Inferior parietal cortex (tissue), 1 donor: ENCODE results near the gene IL6ST.
"Not testable (repeated sequence)": the region's sequence is repeated elsewhere in the genome, so short reads cannot be mapped to it uniquely, and the experiment has no call there.

Experiments
- DNase-seq: peaks from one replicate; pipeline ENCODE4 v3.0.0-alpha.2; 2016; ENCODE audit errors: extremely low spot score

The IL6ST gene

GRCh38 chr5:55994495-55994997 lies at the start of gene IL6ST:
Gene IL6ST, minus strand, starts transcription at chr5:55994963. Its CDS starts 18,685 bp downstream, at chr5:55976278.
- DNase-seq, result no peak

- no peak for DNase-seq
These were observed 45.2 kb upstream of the IL6ST start for GRCh38 chr5:56039985-56040384.

GRCh38 chr5:56038206-56038605 lies 43.4 kb upstream of the IL6ST start:
- DNase-seq, result not testable (repeated sequence)

DNA sequence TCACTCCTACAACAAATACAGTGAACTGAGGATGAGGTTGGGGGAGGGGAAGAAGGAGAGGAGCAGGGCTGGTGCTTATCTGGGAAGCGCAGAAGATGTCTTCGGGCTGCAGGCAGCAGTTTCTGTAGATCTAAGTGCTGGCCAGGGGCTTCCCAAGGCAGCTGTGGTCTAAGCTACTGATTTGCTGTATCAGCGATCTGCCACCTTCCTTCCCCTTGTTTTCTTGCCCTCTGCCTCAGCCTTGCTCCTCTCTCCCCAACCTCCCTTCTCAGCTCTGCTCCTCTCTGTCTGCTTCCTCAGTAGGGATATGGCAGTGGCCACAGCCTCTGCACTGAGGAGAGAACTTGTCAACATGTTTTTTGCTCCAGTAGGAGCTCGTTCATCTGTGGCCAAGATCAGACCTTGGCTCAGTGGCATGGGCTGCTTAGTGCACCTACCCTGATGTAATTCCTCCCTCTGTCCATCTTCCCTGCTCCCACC lies 42.8 kb upstream of the IL6ST start:
- DNase-seq, result no peak

DNA sequence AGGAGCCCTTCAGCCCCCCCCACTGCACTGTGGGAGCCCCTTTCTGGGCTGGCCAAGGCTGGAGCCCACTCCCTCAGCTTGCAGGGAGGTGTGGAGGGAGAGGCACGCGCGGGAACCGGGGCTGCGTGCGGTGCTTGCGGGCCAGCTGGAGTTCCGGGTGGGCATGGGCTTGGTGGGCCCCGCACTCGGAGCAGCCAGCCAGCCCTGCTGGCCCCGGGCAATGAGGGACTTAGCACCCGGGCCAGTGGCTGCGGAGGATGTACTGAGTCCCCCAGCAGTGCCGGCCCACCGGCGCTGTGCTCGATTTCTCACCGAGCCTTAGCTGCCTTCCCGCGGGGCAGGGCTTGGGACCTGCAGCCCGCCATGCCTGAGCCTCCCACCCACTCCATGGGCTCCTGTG lies 40.6 kb upstream of the IL6ST start:
- not testable (repeated sequence) for DNase-seq

DNA sequence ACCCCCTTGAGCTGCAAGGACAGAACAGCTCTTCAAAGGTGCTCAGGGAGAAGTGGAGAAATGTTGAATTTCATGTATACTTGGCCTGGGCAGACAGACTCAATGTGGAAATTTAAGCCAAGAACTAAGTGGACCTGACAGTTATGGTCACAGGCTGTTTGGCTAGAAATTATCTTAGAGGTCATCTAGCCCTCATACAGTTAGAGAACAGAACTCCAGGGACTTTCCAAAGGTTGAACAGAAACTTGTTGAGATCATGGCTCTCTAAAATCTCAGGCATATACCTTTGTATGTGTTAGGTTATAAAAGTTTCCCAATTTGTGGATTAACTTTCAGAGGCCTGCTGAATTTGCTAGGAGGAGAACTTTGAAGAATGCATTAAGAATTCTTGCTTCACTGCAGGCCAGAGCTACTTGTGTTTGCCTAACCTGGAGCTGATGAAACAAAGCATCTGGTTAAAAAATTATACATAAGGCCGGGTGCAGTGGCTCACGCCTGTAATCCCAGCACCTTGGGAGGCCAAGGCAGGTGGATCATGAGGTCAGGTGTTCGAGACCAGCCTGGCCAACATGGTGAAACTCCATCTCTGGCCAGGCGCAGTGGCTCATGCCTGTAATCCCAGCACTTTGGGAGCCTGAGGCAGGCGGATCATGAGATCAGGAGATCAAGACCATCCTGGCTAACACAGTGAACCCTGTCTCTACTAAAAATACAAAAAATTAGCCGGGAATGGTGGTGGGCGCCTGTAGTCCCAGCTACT lies 35.3 kb upstream of the IL6ST start:
- not testable (repeated sequence) for DNase-seq

- DNase-seq, result no peak
These were observed 34.7 kb upstream of the IL6ST start for GRCh38 chr5:56029457-56029856.

GRCh38 chr5:56028708-56029107 lies 33.9 kb upstream of the IL6ST start:
- DNase-seq, result no peak

DNA sequence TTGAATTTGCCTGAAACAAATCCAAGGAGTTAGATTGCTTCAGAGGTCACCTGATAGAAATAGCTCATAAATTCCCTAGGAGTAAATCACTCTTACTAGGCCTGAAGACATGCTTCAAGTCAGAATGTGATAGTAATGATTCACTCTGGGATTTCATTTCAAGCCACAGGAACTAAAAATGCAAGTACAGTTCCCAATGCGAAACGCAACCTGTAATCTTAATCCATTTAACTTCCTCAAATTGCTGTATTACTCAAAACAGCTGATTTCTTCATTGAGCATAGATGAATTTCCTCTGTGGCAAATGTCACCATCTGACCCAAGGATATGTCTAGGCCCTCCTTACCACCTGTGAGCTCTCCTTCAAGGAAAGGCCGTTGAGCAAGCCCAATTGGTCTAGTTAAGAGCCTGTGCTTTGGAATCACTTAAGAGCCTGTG lies 32.1 kb upstream of the IL6ST start:
- no peak for DNase-seq

GRCh38 chr5:56025151-56025885 lies 30.6 kb upstream of the IL6ST start:
- DNase-seq, result no peak

DNA sequence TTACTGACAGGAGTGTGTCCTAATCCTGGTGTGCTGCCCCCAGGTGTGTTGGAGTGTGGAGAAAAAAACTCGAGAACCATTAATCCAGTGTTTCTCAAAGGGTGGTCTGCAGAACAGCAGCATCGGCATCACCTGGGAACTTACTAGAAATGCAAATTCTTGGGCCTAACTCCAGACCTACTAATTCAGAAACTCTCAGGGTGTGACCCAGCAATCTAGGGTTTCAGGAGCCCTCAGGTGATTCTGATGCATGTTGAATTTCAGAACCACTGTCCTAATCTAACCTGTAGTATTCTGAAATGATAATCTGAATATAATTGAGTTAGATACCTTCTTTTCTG lies 30.0 kb upstream of the IL6ST start:
- no peak for DNase-seq

GRCh38 chr5:56023296-56023695 lies 28.5 kb upstream of the IL6ST start:
- no peak for DNase-seq

GRCh38 chr5:56019306-56020272 lies 24.8 kb upstream of the IL6ST start:
- no peak for DNase-seq

GRCh38 chr5:56018832-56019231 lies 24.1 kb upstream of the IL6ST start:
- no peak for DNase-seq

DNA sequence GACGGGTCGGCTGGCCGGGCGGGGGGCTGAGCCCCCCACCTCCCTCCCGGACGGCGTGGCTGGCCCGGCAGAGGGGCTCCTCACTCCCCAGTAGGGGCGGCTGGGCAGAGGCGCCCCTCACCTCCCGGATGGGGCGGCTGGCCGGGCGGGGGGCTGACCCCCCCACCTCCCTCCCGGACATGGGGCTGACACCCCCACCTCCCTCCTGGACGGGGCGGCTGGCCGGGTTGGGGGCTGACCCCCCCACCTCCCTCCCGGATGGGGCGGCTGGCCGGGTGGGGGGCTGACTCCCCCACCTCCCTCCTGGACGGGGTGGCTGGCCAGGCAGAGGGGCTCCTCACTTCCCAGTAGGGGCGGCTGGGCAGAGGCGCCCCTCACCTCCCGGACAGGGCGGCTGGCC lies 19.9 kb upstream of the IL6ST start:
- not testable (repeated sequence) for DNase-seq

GRCh38 chr5:56013939-56014338 lies 19.2 kb upstream of the IL6ST start:
- DNase-seq, result not testable (repeated sequence)

DNA sequence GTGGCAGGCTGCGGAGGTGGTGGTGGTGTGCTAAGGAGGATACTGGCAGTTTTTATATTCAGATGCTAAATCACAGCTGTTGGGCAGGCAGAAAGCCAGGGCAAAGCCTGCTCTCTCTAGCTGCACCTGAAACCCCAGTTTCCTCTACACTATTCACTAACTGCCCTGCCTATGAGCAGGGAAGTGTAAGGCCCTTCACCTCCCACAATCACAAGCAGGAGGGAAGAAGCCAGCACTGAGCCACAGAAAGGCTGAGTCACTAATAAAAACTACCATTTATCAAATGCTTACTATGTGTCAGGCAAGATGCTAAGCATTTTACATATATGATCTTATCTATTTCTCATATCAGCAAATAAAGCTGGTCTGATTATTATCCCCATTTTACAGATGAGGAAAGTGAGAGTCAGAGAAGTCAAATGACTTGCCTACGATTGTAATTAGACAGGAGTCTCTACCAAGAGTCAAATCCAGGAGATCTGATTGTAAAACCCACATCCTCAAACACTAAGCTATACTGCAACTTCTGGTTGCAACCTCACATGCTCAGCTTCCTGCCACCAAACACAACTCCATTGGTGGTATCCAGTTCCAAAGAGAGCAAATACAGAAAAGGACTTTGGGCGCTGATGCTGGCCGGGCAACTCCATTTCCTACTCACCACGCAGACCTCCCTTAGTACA lies 17.7 kb upstream of the IL6ST start:
- no peak for DNase-seq

DNA sequence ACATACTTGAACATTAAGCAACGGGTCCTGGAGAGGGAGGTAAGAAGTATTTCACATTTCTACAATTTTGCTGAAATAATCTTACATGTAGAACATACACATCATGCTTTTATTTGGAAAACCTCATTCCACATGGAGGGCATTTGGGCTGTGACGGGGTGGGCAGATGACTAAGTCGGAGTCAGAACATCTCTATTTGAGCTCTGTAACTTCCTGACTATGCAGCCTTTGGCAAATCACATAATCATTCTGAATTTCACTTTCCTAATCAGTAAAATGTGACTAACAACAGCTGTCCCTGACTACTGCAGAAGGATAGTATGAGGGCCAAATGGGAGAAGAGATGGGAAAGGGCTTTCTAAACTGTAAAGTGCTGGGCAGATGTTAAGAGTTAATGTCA lies 17.1 kb upstream of the IL6ST start:
- DNase-seq, result no peak

DNA sequence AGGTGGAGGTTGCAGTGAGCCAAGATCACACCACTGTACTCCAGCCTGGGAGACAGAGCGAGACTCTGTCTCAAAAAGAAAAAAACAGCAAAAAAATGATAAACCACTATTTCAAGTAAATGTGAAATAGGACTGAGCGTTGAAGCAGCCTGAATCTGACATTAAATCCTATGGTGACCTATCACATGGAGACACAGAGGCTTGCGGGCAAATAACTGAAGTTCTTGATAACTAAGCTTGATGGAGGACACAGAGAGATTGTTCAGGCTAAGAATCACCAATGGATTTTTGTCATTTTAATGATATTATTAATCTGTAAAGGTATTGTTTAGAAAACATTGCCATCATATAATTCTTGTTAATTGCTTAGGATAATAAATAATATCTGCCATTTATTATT lies 15.7 kb upstream of the IL6ST start:
- DNase-seq, result no peak

GRCh38 chr5:56006600-56006999 lies 11.8 kb upstream of the IL6ST start:
- no peak for DNase-seq

- no peak for DNase-seq
These were observed 11.3 kb upstream of the IL6ST start for GRCh38 chr5:56006094-56006493.
